NCI-H2171 treated with DMSO at 0.1 percent for 48 hours (cell line): ENCODE data around the gene MFSD2A.
"Not testable (repeated sequence)": the region's sequence is repeated elsewhere in the genome, so short reads cannot be mapped to it uniquely, and the experiment has no call there.

Experiments
- DNase-seq: peaks from one replicate; lab custom pipeline; 2025; lab: John Stamatoyannopoulos, UW

Gene MFSD2A

GRCh38 chr1:39940980-39941871, 13.7 kb upstream of the MFSD2A start:
- no peak for DNase-seq

GRCh38 chr1:39943471-39944290, 11.3 kb upstream of the MFSD2A start:
- no peak for DNase-seq

- no peak for DNase-seq
Observed at GRCh38 chr1:39944410-39945112, 10.4 kb upstream of the MFSD2A start.

- DNase-seq: no peak
Observed at GRCh38 chr1:39946216-39946615, 8.7 kb upstream of the MFSD2A start.

GRCh38 chr1:39947260-39947659, 7.7 kb upstream of the MFSD2A start:
- no peak for DNase-seq

- no peak for DNase-seq
Observed at GRCh38 chr1:39949891-39950290, 5.1 kb upstream of the MFSD2A start.

- no peak for DNase-seq
Observed at GRCh38 chr1:39951926-39952325, 3.0 kb upstream of the MFSD2A start.

GRCh38 chr1:39952359-39953110, 2.4 kb upstream of the MFSD2A start:
- DNase-seq: no peak

GRCh38 chr1:39954324-39954869, 548 bp upstream of the MFSD2A start:
- DNase-seq: no peak

GRCh38 chr1:39955547-39956539, 898 bp downstream of the MFSD2A start:
- DNase-seq: peak; percentile 89

GRCh38 chr1:39957299-39958015, 2.5 kb downstream of the MFSD2A start:
- peak; percentile 54 for DNase-seq

- no peak for DNase-seq
Observed at GRCh38 chr1:39958403-39959200, 3.7 kb downstream of the MFSD2A start.

- DNase-seq: no peak
Observed at GRCh38 chr1:39959651-39960333, 4.8 kb downstream of the MFSD2A start.

GRCh38 chr1:39960431-39960958, 5.5 kb downstream of the MFSD2A start:
- DNase-seq: peak; percentile 96

- no peak for DNase-seq
Observed at GRCh38 chr1:39962450-39962825, 7.5 kb downstream of the MFSD2A start.

GRCh38 chr1:39962964-39963363, 8.0 kb downstream of the MFSD2A start:
- DNase-seq: not testable (repeated sequence)

GRCh38 chr1:39964552-39964951, 9.6 kb downstream of the MFSD2A start:
- no peak for DNase-seq

GRCh38 chr1:39965044-39965443, 10.1 kb downstream of the MFSD2A start:
- no peak for DNase-seq
